Fibroblast of lung (primary cell): ENCODE data around the gene DCTN4.

ENCODE experiments used
- EZH2 ChIP-seq: IDR thresholded peaks from 2 replicates; pipeline ENCODE4 v1.5.1; 2012; ENCODE audit warnings: low read length, control low read depth, mild to moderate bottlenecking; ENCODE audit errors: missing control alignments
- TF ChIP-seq, protein P1 (sequence below), 2 donors: IDR thresholded peaks in 1 of 2; conservative IDR thresholded peaks in 1 of 2; 1 replicate in 1 of 2; 2 replicates in 1 of 2; pipeline ENCODE4 v1.5.1; 2011 to 2012; ENCODE audit warnings: low read length in 2 of 2, control low read depth in 1 of 2, inconsistent platforms in 1 of 2, low read depth in 1 of 2, mild to moderate bottlenecking in 1 of 2

DNA sequence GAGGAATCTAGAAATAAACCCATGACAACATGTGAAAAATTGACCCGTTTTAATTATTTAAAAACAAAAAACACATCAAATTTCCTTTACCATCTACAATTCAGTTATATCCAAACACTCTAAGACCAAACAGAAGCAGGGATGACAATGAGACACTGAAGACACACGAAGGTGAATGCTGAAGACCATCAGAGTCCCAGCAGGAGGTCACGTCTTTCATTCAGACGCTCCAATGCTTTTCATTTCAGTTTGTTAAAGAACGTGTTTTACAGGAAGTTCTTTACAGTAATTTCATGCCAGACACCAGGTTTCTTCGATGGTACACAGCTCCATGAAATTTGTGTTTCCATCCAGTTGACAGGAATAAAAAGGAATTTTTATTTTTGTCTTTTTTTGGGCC is 68.1 kb downstream of the DCTN4 start:
- TF ChIP-seq, protein P1, sequence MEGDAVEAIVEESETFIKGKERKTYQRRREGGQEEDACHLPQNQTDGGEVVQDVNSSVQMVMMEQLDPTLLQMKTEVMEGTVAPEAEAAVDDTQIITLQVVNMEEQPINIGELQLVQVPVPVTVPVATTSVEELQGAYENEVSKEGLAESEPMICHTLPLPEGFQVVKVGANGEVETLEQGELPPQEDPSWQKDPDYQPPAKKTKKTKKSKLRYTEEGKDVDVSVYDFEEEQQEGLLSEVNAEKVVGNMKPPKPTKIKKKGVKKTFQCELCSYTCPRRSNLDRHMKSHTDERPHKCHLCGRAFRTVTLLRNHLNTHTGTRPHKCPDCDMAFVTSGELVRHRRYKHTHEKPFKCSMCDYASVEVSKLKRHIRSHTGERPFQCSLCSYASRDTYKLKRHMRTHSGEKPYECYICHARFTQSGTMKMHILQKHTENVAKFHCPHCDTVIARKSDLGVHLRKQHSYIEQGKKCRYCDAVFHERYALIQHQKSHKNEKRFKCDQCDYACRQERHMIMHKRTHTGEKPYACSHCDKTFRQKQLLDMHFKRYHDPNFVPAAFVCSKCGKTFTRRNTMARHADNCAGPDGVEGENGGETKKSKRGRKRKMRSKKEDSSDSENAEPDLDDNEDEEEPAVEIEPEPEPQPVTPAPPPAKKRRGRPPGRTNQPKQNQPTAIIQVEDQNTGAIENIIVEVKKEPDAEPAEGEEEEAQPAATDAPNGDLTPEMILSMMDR (conservative IDR thresholded peaks at IDR 0.05 in 1 of 2, IDR thresholded peaks at IDR 0.05 in 1 of 2; ENCODE audit: low read depth in 1 of 2, low read length in 2 of 2), result no peak
- TF ChIP-seq EZH2, result no peak
